Liver (tissue), 3 donors: ENCODE results near the gene KAT6B.

Experiments
- ATF3 ChIP-seq: IDR thresholded peaks from 2 replicates; pipeline ENCODE4 v1.6.1; 2016; ENCODE audit warnings: antibody characterized with exemption
- CTCF ChIP-seq: fragments of 150-350 bp; IDR thresholded peaks from 2 replicates; pipeline ENCODE4 v1.5.1; 2017; ENCODE audit warnings: improper control_type of control experiment, low read depth, low read length; ENCODE audit not compliant: missing input control
- HNF4A ChIP-seq, 2 donors: conservative IDR thresholded peaks; 2 replicates each; pipeline ENCODE4 v1.6.1; 2016; ENCODE audit warnings: antibody characterized with exemption in 2 of 2, mild to moderate bottlenecking in 2 of 2
- HNF4G ChIP-seq: IDR thresholded peaks from 2 replicates; pipeline ENCODE4 v1.6.1; 2016; ENCODE audit warnings: antibody characterized with exemption
- JUND ChIP-seq, 2 donors: IDR thresholded peaks; 2 replicates each; pipeline ENCODE4 v1.6.1; 2016; ENCODE audit warnings: antibody characterized with exemption in 2 of 2
- NR2F2 ChIP-seq: IDR thresholded peaks from 2 replicates; pipeline ENCODE4 v1.6.1; 2016; ENCODE audit warnings: antibody characterized with exemption
- RAD21 ChIP-seq, 2 donors: IDR thresholded peaks; 2 replicates each; pipeline ENCODE4 v1.6.1; 2016; ENCODE audit warnings: antibody characterized with exemption in 2 of 2, mild to moderate bottlenecking in 2 of 2
- REST ChIP-seq: IDR thresholded peaks from 2 replicates; pipeline ENCODE4 v1.6.1; 2016; ENCODE audit warnings: antibody characterized with exemption, mild to moderate bottlenecking
- RXRA ChIP-seq, 2 donors: IDR thresholded peaks; 2 replicates each; pipeline ENCODE4 v1.6.1; 2017 to 2018; ENCODE audit warnings: antibody characterized with exemption in 2 of 2, mild to moderate bottlenecking in 1 of 2
- YY1 ChIP-seq: IDR thresholded peaks from 2 replicates; pipeline ENCODE4 v1.6.1; 2016; ENCODE audit warnings: antibody characterized with exemption, mild to moderate bottlenecking
- ZBTB33 ChIP-seq: IDR thresholded peaks from 2 replicates; pipeline ENCODE4 v1.6.1; 2016; ENCODE audit warnings: antibody characterized with exemption
- TF ChIP-seq, protein P1 (sequence below): IDR thresholded peaks from 2 replicates; pipeline ENCODE4 v1.6.1; 2016; ENCODE audit warnings: antibody characterized with exemption
- donor health status: healthy.
- donor health status: healthy.

- TF ChIP-seq CTCF (no peak), JUND (IDR thresholded peaks at IDR 0.05) (no peak), RAD21 (IDR thresholded peaks at IDR 0.05) (no peak), ATF3 (no peak), REST (no peak), NR2F2 (no peak), RXRA (IDR thresholded peaks at IDR 0.05) (no peak), ZBTB33 (no peak), YY1 (no peak), HNF4G (no peak), HNF4A (conservative IDR thresholded peaks at IDR 0.05) (no peak)
- TF ChIP-seq, protein P1, sequence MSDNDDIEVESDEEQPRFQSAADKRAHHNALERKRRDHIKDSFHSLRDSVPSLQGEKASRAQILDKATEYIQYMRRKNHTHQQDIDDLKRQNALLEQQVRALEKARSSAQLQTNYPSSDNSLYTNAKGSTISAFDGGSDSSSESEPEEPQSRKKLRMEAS: no peak
Observed at GRCh38 chr10:75032813-75033212, 206.4 kb downstream of the KAT6B start.
